SK-N-SH treated with all-trans-retinoic acid at 6 μM for 48 hours (cell line): Measurements from ENCODE around the gene LGALS1.
"Not testable (repeated sequence)": the region's sequence is repeated elsewhere in the genome, so short reads cannot be mapped to it uniquely, and the experiment has no call there.

Experiments
- ATAC-seq: fragments of 200-7000 bp; cut with Tn5 transposase; 3 replicates; pipeline ENCODE4 v1.9.1; 2020; ENCODE audit warnings: mild to moderate bottlenecking, moderate library complexity
- ARNTL ChIP-seq: fragments of 450-650 bp; formaldehyde crosslinking; IDR thresholded peaks from 2 replicates; pipeline ENCODE4 v1.5.0; 2020; ENCODE audit warnings: low read depth, mild to moderate bottlenecking, moderate library complexity, borderline replicate concordance
- BACH2 ChIP-seq: fragments of 250-450 bp; sonication (Bioruptor Pico); IDR thresholded peaks from 2 replicates; pipeline ENCODE4 v1.9.0; 2021; ENCODE audit warnings: mild to moderate bottlenecking, borderline replicate concordance
- CSDC2 ChIP-seq: fragments of 250-450 bp; sonication (Bioruptor Pico); IDR thresholded peaks from 2 replicates; pipeline ENCODE4 v1.5.0; 2020; ENCODE audit warnings: mild to moderate bottlenecking, moderate library complexity
- GLIS3 ChIP-seq: fragments of 250-450 bp; sonication (Bioruptor Pico); IDR thresholded peaks from 2 replicates; pipeline ENCODE4 v1.5.0; 2020; ENCODE audit warnings: mild to moderate bottlenecking, moderate library complexity
- ISL1 ChIP-seq: fragments of 250-450 bp; sonication (Bioruptor Pico); IDR thresholded peaks from 2 replicates; pipeline ENCODE4 v2.1.2; 2022; ENCODE audit warnings: mild to moderate bottlenecking, moderate library complexity
- OSR1 ChIP-seq: fragments of 250-450 bp; sonication (Bioruptor Pico); IDR thresholded peaks from 2 replicates; pipeline ENCODE4 v1.8.0; 2022; ENCODE audit warnings: moderate library complexity, mild to moderate bottlenecking, inconsistent platforms
- PPARA ChIP-seq: fragments of 250-450 bp; sonication (Bioruptor Pico); IDR thresholded peaks from 2 replicates; pipeline ENCODE4 v1.5.0; 2020; ENCODE audit warnings: mild to moderate bottlenecking, borderline replicate concordance
- RARB ChIP-seq: fragments of 250-450 bp; sonication (Bioruptor Pico); IDR thresholded peaks from 2 replicates; pipeline ENCODE4 v1.8.0; 2021; ENCODE audit warnings: mild to moderate bottlenecking, moderate library complexity
- SNAI2 ChIP-seq: fragments of 250-450 bp; sonication (Bioruptor Pico); IDR thresholded peaks from 2 replicates; pipeline ENCODE4 v1.5.0; 2020; ENCODE audit warnings: mild to moderate bottlenecking, moderate library complexity
- TCF4 ChIP-seq: fragments of 250-450 bp; sonication (Bioruptor Pico); IDR thresholded peaks from 2 replicates; pipeline ENCODE4 v1.8.0; 2021; ENCODE audit warnings: mild to moderate bottlenecking, moderate library complexity, borderline replicate concordance
- TOX ChIP-seq: fragments of 250-450 bp; sonication (Bioruptor Pico); IDR thresholded peaks from 2 replicates; pipeline ENCODE4 v1.8.0; 2021; ENCODE audit warnings: mild to moderate bottlenecking, moderate library complexity, borderline replicate concordance
- ZFP3 ChIP-seq: fragments of 250-450 bp; sonication (Bioruptor Pico); IDR thresholded peaks from 2 replicates; pipeline ENCODE4 v1.5.0; 2020; ENCODE audit warnings: mild to moderate bottlenecking, moderate library complexity
- ZFP30 ChIP-seq: fragments of 450-650 bp; formaldehyde crosslinking; IDR thresholded peaks from 2 replicates; pipeline ENCODE4 v1.5.0; 2022; ENCODE audit warnings: mild to moderate bottlenecking, moderate library complexity
- ZNF565 ChIP-seq: fragments of 450-650 bp; formaldehyde crosslinking; conservative IDR thresholded peaks from 2 replicates; pipeline ENCODE4 v1.5.0; 2020; ENCODE audit warnings: low read depth, mild to moderate bottlenecking, moderate library complexity
- ZNF70 ChIP-seq: fragments of 450-650 bp; formaldehyde crosslinking; IDR thresholded peaks from 2 replicates; pipeline ENCODE4 v1.5.0; 2020; ENCODE audit warnings: mild to moderate bottlenecking, moderate library complexity
- ZNF8 ChIP-seq: fragments of 450-650 bp; formaldehyde crosslinking; IDR thresholded peaks from 2 replicates; pipeline ENCODE4 v1.5.0; 2020; ENCODE audit warnings: mild to moderate bottlenecking, moderate library complexity
- TF ChIP-seq, protein P1 (sequence below): fragments of 250-450 bp; sonication (Bioruptor Pico); IDR thresholded peaks from 2 replicates; pipeline ENCODE4 v1.5.1; 2020; ENCODE audit warnings: low read depth, mild to moderate bottlenecking, moderate library complexity
- TF ChIP-seq, protein P2 (sequence below): fragments of 250-450 bp; sonication (Bioruptor Pico); IDR thresholded peaks from 2 replicates; pipeline ENCODE4 v1.5.0; 2020; ENCODE audit warnings: mild to moderate bottlenecking, moderate library complexity
- TF ChIP-seq, protein P3 (sequence below): fragments of 250-450 bp; sonication (Bioruptor Pico); IDR thresholded peaks from 2 replicates; pipeline ENCODE4 v1.8.0; 2021; ENCODE audit warnings: low read depth, mild to moderate bottlenecking, moderate library complexity, borderline replicate concordance
- TF ChIP-seq, protein P4 (sequence below): fragments of 250-450 bp; sonication (Bioruptor Pico); IDR thresholded peaks from 2 replicates; pipeline ENCODE4 v1.8.0; 2020; ENCODE audit warnings: mild to moderate bottlenecking, moderate library complexity, borderline replicate concordance
- TF ChIP-seq, protein P5 (sequence below): fragments of 250-450 bp; sonication (Bioruptor Pico); IDR thresholded peaks from 2 replicates; pipeline ENCODE4 v1.5.1; 2021; ENCODE audit warnings: mild to moderate bottlenecking, moderate library complexity

The LGALS1 gene

DNA sequence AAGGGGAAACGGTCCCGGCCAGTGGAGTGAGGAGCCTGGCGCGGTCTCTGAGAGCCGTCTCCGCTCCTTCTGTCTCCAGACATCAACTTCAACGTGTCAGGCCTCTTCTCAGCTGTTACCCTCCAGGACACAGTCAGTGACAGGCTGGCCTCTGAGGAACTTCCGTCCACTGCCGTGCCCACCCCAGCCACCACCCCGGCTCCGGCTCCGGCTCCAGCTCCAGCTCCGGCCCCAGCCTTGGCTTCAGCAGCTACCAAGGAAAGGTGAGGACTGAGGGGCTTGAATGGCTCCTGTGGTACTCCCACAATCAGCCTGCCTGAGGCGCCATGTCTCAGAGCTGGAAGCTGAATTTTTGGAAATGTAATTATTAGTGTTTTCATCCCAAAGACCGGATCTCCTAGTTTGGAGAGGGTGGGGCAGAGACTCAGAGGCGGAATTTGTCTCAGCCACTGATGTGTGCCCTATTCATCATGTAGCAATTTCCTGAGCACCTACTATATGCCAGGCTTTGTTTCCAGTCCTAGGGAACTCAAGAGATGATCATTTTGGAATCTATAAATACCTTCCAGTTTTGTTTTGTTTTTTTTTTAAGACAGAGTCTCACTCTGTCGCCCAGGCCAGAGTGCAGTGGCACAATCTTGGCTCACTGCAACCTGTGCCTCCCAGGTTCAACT lies 24.8 kb upstream of the LGALS1 start:
- TF ChIP-seq PPARA (CRISPR knock-in tag) (no peak), ARNTL (CRISPR knock-in tag) (no peak), TCF4 (no peak), BACH2 (CRISPR knock-in tag) (no peak), ZFP3 (CRISPR knock-in tag) (no peak), ISL1 (CRISPR knock-in tag) (no peak)
- no peak for ATAC-seq

DNA sequence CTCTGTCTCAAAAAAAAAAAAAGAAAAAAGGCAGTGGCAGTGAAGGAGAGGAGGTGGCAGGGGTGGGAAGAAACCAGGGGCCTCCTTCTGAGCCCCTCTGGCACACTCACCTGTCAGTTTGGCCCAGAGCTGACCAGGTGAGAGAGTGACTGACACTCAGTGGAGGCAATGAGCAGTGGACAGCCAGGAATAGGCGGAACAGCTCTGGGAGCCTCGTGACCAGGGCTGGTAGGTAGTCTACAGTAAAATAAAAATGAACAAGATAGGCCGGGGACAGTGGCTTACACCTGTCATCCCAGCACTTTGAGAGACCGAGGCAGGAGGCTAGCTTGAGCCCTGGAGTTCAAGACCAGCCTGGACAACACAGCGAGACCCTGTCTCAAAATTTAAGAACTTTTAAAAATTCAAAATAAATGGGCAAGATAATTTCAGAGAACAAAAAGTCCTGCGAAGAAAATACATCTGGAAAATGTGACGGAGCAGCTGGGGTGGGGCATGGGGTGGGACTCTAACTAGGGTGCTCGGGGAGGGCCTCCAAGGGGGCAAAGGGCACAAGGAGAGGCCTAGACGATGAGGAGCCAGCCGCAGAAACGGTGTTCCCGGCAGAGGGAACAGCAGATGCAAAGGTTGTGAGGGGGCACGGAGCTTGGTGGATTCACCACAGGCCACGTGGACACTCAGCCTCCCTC lies 20.7 kb upstream of the LGALS1 start:
- no peak for TF ChIP-seq PPARA (CRISPR knock-in tag)
- no peak for TF ChIP-seq CSDC2 (CRISPR knock-in tag)
- TF ChIP-seq, protein P1, sequence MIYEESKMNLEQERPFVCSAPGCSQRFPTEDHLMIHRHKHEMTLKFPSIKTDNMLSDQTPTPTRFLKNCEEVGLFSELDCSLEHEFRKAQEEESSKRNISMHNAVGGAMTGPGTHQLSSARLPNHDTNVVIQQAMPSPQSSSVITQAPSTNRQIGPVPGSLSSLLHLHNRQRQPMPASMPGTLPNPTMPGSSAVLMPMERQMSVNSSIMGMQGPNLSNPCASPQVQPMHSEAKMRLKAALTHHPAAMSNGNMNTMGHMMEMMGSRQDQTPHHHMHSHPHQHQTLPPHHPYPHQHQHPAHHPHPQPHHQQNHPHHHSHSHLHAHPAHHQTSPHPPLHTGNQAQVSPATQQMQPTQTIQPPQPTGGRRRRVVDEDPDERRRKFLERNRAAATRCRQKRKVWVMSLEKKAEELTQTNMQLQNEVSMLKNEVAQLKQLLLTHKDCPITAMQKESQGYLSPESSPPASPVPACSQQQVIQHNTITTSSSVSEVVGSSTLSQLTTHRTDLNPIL (CRISPR knock-in tag) = no peak
- TF ChIP-seq, protein P2, sequence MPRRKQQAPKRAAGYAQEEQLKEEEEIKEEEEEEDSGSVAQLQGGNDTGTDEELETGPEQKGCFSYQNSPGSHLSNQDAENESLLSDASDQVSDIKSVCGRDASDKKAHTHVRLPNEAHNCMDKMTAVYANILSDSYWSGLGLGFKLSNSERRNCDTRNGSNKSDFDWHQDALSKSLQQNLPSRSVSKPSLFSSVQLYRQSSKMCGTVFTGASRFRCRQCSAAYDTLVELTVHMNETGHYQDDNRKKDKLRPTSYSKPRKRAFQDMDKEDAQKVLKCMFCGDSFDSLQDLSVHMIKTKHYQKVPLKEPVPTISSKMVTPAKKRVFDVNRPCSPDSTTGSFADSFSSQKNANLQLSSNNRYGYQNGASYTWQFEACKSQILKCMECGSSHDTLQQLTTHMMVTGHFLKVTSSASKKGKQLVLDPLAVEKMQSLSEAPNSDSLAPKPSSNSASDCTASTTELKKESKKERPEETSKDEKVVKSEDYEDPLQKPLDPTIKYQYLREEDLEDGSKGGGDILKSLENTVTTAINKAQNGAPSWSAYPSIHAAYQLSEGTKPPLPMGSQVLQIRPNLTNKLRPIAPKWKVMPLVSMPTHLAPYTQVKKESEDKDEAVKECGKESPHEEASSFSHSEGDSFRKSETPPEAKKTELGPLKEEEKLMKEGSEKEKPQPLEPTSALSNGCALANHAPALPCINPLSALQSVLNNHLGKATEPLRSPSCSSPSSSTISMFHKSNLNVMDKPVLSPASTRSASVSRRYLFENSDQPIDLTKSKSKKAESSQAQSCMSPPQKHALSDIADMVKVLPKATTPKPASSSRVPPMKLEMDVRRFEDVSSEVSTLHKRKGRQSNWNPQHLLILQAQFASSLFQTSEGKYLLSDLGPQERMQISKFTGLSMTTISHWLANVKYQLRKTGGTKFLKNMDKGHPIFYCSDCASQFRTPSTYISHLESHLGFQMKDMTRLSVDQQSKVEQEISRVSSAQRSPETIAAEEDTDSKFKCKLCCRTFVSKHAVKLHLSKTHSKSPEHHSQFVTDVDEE (CRISPR knock-in tag) = no peak
- TF ChIP-seq OSR1 = no peak
- TF ChIP-seq, protein P3, sequence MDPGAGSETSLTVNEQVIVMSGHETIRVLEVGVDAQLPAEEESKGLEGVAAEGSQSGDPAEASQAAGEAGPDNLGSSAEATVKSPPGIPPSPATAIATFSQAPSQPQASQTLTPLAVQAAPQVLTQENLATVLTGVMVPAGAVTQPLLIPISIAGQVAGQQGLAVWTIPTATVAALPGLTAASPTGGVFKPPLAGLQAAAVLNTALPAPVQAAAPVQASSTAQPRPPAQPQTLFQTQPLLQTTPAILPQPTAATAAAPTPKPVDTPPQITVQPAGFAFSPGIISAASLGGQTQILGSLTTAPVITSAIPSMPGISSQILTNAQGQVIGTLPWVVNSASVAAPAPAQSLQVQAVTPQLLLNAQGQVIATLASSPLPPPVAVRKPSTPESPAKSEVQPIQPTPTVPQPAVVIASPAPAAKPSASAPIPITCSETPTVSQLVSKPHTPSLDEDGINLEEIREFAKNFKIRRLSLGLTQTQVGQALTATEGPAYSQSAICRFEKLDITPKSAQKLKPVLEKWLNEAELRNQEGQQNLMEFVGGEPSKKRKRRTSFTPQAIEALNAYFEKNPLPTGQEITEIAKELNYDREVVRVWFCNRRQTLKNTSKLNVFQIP = no peak
- no peak for TF ChIP-seq ZNF70 (CRISPR knock-in tag)
- no peak for TF ChIP-seq ZNF565 (CRISPR knock-in tag)
- TF ChIP-seq SNAI2 (CRISPR knock-in tag) = no peak
- TF ChIP-seq, protein P4, sequence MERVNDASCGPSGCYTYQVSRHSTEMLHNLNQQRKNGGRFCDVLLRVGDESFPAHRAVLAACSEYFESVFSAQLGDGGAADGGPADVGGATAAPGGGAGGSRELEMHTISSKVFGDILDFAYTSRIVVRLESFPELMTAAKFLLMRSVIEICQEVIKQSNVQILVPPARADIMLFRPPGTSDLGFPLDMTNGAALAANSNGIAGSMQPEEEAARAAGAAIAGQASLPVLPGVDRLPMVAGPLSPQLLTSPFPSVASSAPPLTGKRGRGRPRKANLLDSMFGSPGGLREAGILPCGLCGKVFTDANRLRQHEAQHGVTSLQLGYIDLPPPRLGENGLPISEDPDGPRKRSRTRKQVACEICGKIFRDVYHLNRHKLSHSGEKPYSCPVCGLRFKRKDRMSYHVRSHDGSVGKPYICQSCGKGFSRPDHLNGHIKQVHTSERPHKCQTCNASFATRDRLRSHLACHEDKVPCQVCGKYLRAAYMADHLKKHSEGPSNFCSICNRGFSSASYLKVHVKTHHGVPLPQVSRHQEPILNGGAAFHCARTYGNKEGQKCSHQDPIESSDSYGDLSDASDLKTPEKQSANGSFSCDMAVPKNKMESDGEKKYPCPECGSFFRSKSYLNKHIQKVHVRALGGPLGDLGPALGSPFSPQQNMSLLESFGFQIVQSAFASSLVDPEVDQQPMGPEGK (CRISPR knock-in tag) = no peak
- TF ChIP-seq ARNTL (CRISPR knock-in tag) = no peak
- TF ChIP-seq GLIS3 = no peak
- no peak for TF ChIP-seq TOX (CRISPR knock-in tag)
- TF ChIP-seq TCF4 = no peak
- no peak for TF ChIP-seq ZNF8 (CRISPR knock-in tag)
- TF ChIP-seq RARB (CRISPR knock-in tag) = no peak
- no peak for ATAC-seq

DNA sequence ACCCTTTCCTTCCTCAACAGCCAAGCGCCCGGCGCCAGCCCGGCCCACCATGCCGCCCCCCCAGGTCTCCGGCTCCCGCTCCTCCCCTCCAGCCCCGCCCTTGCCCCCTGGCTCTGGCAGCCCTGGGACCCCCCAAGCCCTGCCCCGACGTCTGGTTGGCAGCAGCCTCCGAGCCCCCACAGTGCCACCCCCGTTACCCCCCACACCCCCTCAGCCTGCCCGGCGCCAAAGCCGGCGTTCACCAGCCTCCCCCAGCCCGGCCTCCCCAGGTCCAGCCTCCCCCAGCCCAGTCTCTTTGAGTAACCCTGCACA lies 20.2 kb upstream of the LGALS1 start:
- no peak for ATAC-seq
- TF ChIP-seq ZFP30 (no peak), PPARA (CRISPR knock-in tag) (no peak)
- TF ChIP-seq, protein P5, sequence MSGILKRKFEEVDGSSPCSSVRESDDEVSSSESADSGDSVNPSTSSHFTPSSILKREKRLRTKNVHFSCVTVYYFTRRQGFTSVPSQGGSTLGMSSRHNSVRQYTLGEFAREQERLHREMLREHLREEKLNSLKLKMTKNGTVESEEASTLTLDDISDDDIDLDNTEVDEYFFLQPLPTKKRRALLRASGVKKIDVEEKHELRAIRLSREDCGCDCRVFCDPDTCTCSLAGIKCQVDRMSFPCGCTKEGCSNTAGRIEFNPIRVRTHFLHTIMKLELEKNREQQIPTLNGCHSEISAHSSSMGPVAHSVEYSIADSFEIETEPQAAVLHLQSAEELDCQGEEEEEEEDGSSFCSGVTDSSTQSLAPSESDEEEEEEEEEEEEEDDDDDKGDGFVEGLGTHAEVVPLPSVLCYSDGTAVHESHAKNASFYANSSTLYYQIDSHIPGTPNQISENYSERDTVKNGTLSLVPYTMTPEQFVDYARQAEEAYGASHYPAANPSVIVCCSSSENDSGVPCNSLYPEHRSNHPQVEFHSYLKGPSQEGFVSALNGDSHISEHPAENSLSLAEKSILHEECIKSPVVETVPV = no peak
- TF ChIP-seq, protein P2 (CRISPR knock-in tag) = no peak

DNA sequence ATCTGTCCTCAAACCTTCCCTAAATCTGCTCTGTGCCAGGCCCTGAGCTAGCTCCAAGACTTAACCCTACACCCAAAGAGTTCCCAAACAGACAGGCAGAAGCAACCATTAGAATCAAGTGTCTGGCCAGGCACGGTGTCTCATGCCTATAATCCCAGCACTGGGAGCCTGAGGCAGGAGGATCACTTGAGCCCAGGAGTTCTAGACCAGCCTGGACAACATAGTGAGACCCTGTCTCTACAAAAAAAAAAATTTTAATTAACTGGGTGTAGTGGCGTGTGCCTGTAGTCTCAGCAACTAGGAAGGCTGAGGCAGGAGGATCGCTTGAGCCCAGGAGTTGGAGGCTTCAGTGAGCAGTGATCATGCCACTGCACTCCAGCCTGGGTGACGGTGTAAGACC lies 18.9 kb upstream of the LGALS1 start:
- ATAC-seq = not testable (repeated sequence)
